B cell (primary cell): ENCODE measurements around the gene UBASH3B.

Experiments
- EZH2 ChIP-seq: IDR thresholded peaks from 2 replicates; pipeline ENCODE4 v1.6.1; 2012; ENCODE audit warnings: borderline replicate concordance, low read depth, mild to moderate bottlenecking, moderate library complexity, low read length; ENCODE audit not compliant: insufficient read depth, poor library complexity, severe bottlenecking
- TF ChIP-seq, protein P1 (sequence below): fragments of 200-600 bp; IDR thresholded peaks from one replicate; pipeline ENCODE4 v1.8.0; 2022; ENCODE audit warnings: antibody characterized with exemption, mild to moderate bottlenecking

DNA sequence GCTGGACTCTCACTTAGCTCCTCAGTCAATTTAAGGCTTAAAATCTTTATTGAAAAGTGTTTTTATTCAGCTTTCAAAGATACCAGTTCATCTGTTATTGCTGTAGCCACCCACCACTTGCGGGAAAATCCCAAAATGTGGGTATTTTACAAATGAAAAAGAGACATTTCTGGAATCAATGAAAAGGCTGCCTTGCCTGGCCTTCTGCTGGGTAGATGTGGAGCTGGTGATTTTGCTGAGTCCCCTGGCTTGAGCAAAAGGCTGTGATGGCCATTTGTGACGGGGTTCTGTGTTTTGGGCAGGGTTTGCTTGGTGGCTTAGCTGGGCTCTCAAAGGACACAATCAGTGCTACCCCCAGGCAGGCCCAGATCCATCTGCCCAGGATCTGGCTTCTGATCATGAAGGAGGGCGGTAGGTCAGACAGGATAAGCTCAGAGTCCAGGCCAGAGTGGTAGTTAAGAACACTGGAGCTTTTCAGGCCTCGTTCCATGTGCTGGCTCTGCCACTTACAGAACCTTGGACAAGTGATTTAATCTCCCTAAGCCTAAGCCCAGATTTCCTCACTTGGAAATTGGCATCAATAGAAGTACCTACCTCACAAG lies 36.1 kb downstream of the UBASH3B start:
- TF ChIP-seq, protein P1, sequence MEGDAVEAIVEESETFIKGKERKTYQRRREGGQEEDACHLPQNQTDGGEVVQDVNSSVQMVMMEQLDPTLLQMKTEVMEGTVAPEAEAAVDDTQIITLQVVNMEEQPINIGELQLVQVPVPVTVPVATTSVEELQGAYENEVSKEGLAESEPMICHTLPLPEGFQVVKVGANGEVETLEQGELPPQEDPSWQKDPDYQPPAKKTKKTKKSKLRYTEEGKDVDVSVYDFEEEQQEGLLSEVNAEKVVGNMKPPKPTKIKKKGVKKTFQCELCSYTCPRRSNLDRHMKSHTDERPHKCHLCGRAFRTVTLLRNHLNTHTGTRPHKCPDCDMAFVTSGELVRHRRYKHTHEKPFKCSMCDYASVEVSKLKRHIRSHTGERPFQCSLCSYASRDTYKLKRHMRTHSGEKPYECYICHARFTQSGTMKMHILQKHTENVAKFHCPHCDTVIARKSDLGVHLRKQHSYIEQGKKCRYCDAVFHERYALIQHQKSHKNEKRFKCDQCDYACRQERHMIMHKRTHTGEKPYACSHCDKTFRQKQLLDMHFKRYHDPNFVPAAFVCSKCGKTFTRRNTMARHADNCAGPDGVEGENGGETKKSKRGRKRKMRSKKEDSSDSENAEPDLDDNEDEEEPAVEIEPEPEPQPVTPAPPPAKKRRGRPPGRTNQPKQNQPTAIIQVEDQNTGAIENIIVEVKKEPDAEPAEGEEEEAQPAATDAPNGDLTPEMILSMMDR = no peak
- no peak for TF ChIP-seq EZH2
